ENCODE results near the gene GHRHR.

The GHRHR gene

GRCh38 chr7:31028417-31028992, 64.8 kb downstream of the GHRHR start:
- H3K9me3 Mint-ChIP-seq, result no peaks in the 10 kb centered on the region
- no peak for DNase-seq
- peaks cover 4 to 20% of the 10 kb centered on the region in 2 donors for H3K27me3 Mint-ChIP-seq
- no peak overlapping the region for H3K27ac Mint-ChIP-seq
- peaks cover 0 to 1% of the 10 kb centered on the region in 2 donors for H3K4me1 Mint-ChIP-seq
- H3K36me3 Mint-ChIP-seq, result no peaks in the 10 kb centered on the region
- H3K4me3 Mint-ChIP-seq, result no peak overlapping the region
- no peak for ATAC-seq (replicated peaks)

All from stimulated activated naive B cell treated with anti-CD40 and anti-IgM and Interleukin-4, amounts not matched to agents 10 μg/mL and 1 μg/mL and 100 μg/mL, for 72 hours (primary cell).